ENCODE measurements around the gene PLCB1.
A peak's percentile ranks its signal among the peaks of the same experiment; 100 is the strongest.

Gene PLCB1

GRCh38 chr20:8386991-8387390, 254.9 kb downstream of the PLCB1 start:
- no peak for TF ChIP-seq CTCF (IDR thresholded peaks at IDR 0.05; ENCODE audit: low read depth, low read length, missing control alignments)
- no peak for DNase-seq (ENCODE audit: low read depth)
- H3K4me3 ChIP-seq (ENCODE audit: low read depth, low read length), result no peak overlapping the region

DNA sequence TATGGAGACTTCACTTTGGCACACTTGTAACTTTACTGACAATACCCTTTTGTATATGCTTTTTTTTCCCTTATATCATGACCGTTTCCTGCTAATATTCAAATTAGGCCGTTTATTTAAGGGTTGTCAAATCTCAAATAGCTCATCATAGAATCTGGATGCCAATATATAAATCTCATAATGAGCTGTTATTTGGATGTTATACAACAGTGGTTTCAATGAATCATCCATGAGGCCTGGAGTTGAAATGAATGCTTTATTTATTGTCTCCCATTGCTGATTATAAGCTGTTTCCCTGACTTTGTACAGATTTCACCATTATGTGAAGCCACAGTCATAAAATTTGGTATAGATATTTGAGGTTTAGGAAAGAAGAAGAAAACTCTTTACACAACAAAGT, 256.1 kb downstream of the PLCB1 start:
- TF ChIP-seq CTCF (IDR thresholded peaks at IDR 0.05; ENCODE audit: low read depth, low read length, missing control alignments), result no peak
- DNase-seq (ENCODE audit: low read depth), result no peak
- H3K4me3 ChIP-seq (ENCODE audit: low read depth, low read length), result no peak overlapping the region

GRCh38 chr20:8388707-8389106, 256.6 kb downstream of the PLCB1 start:
- no peak for TF ChIP-seq CTCF (IDR thresholded peaks at IDR 0.05; ENCODE audit: low read depth, low read length, missing control alignments)
- no peak for DNase-seq (ENCODE audit: low read depth)
- H3K4me3 ChIP-seq (ENCODE audit: low read depth, low read length), result no peak overlapping the region

DNA sequence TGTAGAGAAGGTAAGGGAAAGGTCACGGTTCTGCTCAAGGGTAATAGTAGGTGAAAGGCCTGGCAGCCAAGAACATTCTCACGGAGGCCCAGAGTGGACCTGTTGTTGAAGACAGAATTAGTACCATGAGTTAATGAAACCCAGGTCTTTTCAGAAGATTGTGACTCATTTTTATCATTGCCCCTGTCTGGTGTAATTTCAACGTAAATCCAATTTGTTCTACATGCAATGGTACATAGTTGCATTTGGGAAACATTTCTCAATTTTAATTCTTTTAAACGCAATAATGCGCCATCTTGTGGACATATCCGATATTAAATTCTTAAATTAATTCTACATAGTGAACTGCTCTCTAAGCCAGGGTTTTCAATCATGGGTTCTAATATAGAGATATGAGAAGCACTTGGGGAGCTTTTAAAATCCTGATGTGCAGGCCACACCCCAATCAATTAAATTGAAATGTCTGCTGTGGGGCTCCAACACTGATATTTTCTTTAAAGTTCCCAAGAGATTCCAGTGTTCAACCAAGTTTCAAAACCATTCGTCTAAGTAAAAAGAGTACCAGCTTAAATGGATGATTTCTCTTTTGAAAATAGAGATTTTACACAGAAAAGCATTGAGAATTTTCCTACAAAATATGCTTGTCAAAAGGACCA, 257.4 kb downstream of the PLCB1 start:
- DNase-seq (ENCODE audit: low read depth), result no peak
- no peak overlapping the region for H3K4me3 ChIP-seq (ENCODE audit: low read depth, low read length)
- TF ChIP-seq CTCF (IDR thresholded peaks at IDR 0.05; ENCODE audit: low read depth, low read length, missing control alignments), result peak; percentile 32

- H3K4me3 ChIP-seq (ENCODE audit: low read depth, low read length), result no peak overlapping the region
- TF ChIP-seq CTCF (IDR thresholded peaks at IDR 0.05; ENCODE audit: low read depth, low read length, missing control alignments), result no peak
Observed at GRCh38 chr20:8390037-8390433, 258.0 kb downstream of the PLCB1 start.

GRCh38 chr20:8390500-8390899, 258.4 kb downstream of the PLCB1 start:
- H3K4me3 ChIP-seq (ENCODE audit: low read depth, low read length), result no peak overlapping the region
- DNase-seq (ENCODE audit: low read depth), result no peak
- no peak for TF ChIP-seq CTCF (IDR thresholded peaks at IDR 0.05; ENCODE audit: low read depth, low read length, missing control alignments)

More at GRCh38 chr20:8390037-8390433, 258.0 kb downstream of the PLCB1 start:
- DNase-seq (ENCODE audit: low read depth), result no peak

- no peak for TF ChIP-seq CTCF (IDR thresholded peaks at IDR 0.05; ENCODE audit: low read depth, low read length, missing control alignments)
- DNase-seq (ENCODE audit: low read depth), result no peak
- H3K4me3 ChIP-seq (ENCODE audit: low read depth, low read length), result no peak overlapping the region
Observed at GRCh38 chr20:8393381-8393780, 261.3 kb downstream of the PLCB1 start.
